Measurements from ENCODE around the gene ADAM8.

Gene ADAM8

GRCh38 chr10:133281084-133281483 is 4.4 kb upstream of the ADAM8 start:
- DNase-seq, result no peak

- no peak for DNase-seq
These were observed 3.9 kb upstream of the ADAM8 start for GRCh38 chr10:133280391-133281059.

GRCh38 chr10:133279326-133280226 is 2.9 kb upstream of the ADAM8 start:
- no peak for DNase-seq

- peak; percentile 10 for DNase-seq
These were observed 2.1 kb upstream of the ADAM8 start for GRCh38 chr10:133278577-133279265.

- DNase-seq, result no peak
These were observed 1.4 kb upstream of the ADAM8 start for GRCh38 chr10:133277993-133278576.

GRCh38 chr10:133277277-133277992 is 767 bp upstream of the ADAM8 start:
- no peak for DNase-seq

- DNase-seq, result no peak
These were observed 601 bp downstream of the ADAM8 start for GRCh38 chr10:133276100-133276434.

GRCh38 chr10:133275684-133276092 is 980 bp downstream of the ADAM8 start:
- no peak for DNase-seq

GRCh38 chr10:133274751-133275683 is 1.7 kb downstream of the ADAM8 start:
- no peak for DNase-seq

- DNase-seq, result no peak
These were observed 3.0 kb downstream of the ADAM8 start for GRCh38 chr10:133273534-133274143.

GRCh38 chr10:133272964-133273420 is 3.7 kb downstream of the ADAM8 start:
- no peak for DNase-seq

- no peak for DNase-seq
These were observed 4.2 kb downstream of the ADAM8 start for GRCh38 chr10:133272301-133272963.

- no peak for DNase-seq
These were observed 5.0 kb downstream of the ADAM8 start for GRCh38 chr10:133271521-133272300.

GRCh38 chr10:133270773-133271297 is 5.8 kb downstream of the ADAM8 start:
- DNase-seq, result no peak

- DNase-seq, result no peak
These were observed 6.5 kb downstream of the ADAM8 start for GRCh38 chr10:133270204-133270603.

- no peak for DNase-seq
These were observed 7.3 kb downstream of the ADAM8 start for GRCh38 chr10:133269367-133269766.

GRCh38 chr10:133268532-133268931 is 8.1 kb downstream of the ADAM8 start:
- DNase-seq, result no peak

GRCh38 chr10:133267829-133268228 is 8.8 kb downstream of the ADAM8 start:
- DNase-seq, result no peak

- no peak for DNase-seq
These were observed 9.4 kb downstream of the ADAM8 start for GRCh38 chr10:133267293-133267692.
